GM21390 (cell line): ENCODE results near the gene UBE2O.
A peak's percentile ranks its signal among the peaks of the same experiment; 100 is the strongest.

ENCODE experiments used
- ATAC-seq: cut with Tn5 transposase; IDR thresholded peaks from one replicate; pipeline ENCODE4 v1.9.1; 2021; ENCODE audit not compliant: unreplicated experiment

UBE2O gene

GRCh38 chr17:76487451-76488192 is 34.7 kb upstream of the UBE2O start:
- ATAC-seq = no peak

GRCh38 chr17:76485569-76485968 is 32.6 kb upstream of the UBE2O start:
- no peak for ATAC-seq

GRCh38 chr17:76484228-76484725 is 31.3 kb upstream of the UBE2O start:
- no peak for ATAC-seq

DNA sequence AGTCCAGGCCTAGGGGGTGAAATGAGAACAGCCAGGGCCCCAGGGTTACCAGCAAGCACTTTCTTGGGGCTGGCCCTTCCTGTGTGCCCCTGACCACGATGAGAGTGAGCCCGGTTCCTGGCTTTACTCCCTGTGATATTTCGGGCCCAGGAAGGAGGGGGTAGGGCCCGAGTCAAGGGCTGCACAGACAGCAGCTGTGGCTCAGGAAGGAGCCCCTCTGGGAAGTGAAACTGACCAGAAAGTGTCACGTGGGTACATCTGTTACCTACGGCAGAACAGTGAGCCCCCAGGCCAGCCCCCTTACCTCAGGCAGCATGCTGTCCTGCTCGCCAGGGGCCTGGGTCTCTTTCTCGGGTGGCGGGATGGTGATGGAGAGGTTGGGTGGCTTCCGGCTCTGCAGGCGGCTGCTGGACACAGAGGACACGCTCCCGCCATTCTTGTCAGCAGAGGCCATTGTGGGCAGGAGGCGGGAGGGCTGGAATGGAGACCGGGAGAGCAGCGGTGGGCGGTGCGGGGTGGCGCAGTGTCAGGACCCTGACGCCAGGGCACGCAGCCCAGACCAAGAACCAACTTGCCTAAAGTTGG is 28.2 kb upstream of the UBE2O start:
- peak; percentile 54 for ATAC-seq

GRCh38 chr17:76480632-76481031 is 27.7 kb upstream of the UBE2O start:
- ATAC-seq = peak; percentile 4

GRCh38 chr17:76479515-76480060 is 26.6 kb upstream of the UBE2O start:
- no peak for ATAC-seq

GRCh38 chr17:76478730-76479514 is 26.0 kb upstream of the UBE2O start:
- no peak for ATAC-seq

- ATAC-seq = no peak
Measured at GRCh38 chr17:76478097-76478496, 25.1 kb upstream of the UBE2O start.

GRCh38 chr17:76477576-76477975 is 24.6 kb upstream of the UBE2O start:
- no peak for ATAC-seq

DNA sequence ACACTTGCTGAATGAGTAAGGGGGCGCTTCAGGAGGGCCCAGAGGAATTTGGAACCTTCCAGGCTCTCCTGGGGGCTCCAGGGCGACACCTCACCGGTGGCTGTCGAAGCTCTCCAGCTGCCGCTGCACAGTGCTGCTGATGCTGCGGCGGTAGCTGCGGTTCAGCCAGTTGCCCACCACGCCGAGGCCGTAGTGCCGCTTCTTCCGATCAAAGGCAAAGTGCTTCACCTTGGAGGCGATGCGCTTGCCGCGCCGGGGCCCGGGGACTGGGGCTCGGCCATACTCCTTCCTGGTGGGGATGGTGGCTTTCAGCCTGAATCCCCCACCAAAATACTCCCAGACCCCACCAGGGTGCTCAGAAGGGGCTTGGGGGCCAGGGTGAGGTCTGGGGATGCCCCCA is 23.8 kb upstream of the UBE2O start:
- no peak for ATAC-seq

DNA sequence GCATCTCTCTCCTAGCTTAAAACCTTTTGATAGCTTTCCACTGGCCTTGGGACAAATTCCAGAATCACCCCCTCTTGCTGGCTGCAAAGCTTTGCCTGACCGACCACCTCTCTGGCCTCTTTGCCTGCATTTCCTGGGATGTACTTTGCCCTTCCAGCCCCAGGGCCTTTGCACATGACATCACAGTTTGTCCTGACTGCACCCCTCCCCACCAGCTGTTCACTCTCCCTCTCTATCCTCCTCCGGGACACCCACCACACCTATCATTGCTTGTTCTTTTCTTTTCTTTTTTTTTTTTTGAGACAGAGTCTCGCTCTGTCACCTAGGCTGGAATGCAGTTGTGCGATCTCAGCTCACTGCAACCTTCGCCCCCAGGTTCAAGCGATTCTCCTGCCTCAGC is 22.4 kb upstream of the UBE2O start:
- no peak for ATAC-seq

GRCh38 chr17:76474894-76475293 is 21.9 kb upstream of the UBE2O start:
- no peak for ATAC-seq

GRCh38 chr17:76474238-76474637 is 21.3 kb upstream of the UBE2O start:
- ATAC-seq = no peak

GRCh38 chr17:76473541-76473985 is 20.6 kb upstream of the UBE2O start:
- no peak for ATAC-seq

- ATAC-seq = no peak
Measured at GRCh38 chr17:76472726-76473125, 19.8 kb upstream of the UBE2O start.

DNA sequence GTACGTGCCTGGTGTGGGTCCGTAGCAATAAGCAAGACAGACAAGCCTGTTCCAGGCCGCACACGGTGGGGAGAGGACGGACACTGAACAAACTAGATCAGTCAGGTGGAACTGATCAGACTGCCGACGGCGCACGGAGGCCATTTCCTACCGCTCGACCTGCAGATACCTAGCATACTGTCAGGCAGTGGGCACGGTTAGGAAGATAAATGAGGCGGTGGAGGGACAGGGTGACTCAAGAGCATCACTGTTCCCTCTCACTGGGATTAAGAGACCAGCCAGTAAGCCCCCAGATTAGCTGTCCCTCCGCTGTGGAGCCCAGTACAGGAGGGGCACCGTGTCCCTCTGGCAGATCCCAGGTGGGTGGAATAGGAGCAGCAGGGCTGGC is 19.3 kb upstream of the UBE2O start:
- no peak for ATAC-seq

DNA sequence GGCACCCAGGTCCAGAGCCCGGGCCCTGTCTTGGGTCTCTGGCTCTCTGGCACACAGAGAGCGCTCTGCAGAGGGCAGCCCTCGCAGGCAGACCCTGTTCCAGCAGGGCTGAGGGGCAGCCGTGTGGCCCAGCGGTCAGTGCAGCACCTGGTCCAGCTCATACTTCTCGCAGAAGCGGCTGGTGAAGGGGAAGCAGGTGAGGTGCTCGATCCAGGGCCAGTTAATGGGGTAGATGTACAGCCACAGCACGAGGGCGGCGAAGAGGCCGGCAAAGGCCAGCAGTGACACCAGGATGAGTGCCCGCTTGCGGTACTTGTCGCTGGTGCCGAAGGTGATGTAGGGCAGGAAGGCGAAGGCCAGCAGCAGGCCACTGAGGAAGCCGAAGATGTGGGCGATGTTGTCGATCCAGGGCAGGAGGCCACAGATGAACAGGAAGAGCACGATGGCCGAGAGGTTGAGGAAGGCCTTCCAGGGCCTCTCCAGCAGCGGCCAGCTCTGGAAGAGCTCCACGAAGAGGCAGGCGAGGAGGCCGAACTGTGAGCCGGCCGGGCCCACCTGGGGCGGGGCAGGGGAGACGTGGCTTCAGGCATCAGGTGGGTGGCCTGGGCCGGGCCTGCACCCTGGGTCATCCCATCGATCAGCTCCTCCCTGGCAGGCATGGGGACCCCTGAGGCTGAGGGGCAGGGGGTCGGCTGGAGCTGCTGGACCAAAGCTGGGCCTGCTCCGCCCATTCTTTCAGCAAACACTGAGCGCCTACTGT is 18.7 kb upstream of the UBE2O start:
- ATAC-seq = no peak

DNA sequence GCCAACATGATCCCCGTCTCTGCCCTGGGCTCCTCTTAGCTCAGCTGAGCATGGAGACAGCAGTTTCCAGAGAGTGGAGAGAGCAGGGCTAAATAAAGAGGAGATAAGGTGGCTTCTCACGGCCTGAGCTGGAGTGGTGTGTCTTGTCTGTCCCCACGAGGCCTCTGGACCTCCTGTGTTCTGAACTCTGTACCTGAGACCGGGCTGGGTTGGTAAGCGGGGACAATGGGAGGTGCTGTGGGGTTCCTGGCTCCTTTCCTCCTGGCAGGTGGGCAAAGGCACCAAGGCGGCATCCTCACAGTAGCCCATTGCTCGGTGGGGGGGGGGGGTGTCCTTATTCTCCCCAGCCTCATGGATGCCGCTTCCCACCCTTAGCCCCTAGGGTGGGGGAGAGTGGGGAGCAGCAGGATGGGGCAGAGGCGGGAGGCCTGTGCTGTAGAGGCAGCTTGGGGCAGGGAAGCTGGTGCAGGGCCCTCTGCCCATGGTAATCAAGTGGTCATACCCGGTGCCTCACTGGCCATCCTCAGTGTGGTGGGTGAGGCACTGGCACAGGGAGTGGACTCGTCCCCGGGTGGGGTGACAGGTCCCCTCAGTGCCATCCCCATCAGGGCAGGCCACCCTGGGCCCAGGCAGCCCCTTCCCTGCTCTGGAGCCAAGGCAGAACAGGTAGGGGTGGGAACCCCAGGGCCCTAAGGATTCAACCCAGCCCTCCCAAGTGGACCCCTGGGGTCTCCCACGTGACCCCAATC is 17.2 kb upstream of the UBE2O start:
- no peak for ATAC-seq

- no peak for ATAC-seq
Measured at GRCh38 chr17:76469076-76469990, 16.4 kb upstream of the UBE2O start.
